Activated naive CD8-positive, alpha-beta T cell (primary cell): ENCODE results near the gene RTP3.
"Not testable (repeated sequence)": the region's sequence is repeated elsewhere in the genome, so short reads cannot be mapped to it uniquely, and the experiment has no call there.

ENCODE experiments used
- H3K27ac Mint-ChIP-seq: one replicate; pipeline ENCODE4 v1.8.0; 2021; ENCODE audit warnings: mixed read lengths
- H3K27me3 Mint-ChIP-seq: one replicate; pipeline ENCODE4 v1.8.0; 2021; ENCODE audit warnings: mixed read lengths
- H3K36me3 Mint-ChIP-seq: one replicate; pipeline ENCODE4 v1.8.0; 2021; ENCODE audit warnings: mixed read lengths
- H3K4me1 Mint-ChIP-seq: one replicate; pipeline ENCODE4 v1.8.0; 2021; ENCODE audit warnings: low read depth, mixed read lengths
- H3K4me3 Mint-ChIP-seq: one replicate; pipeline ENCODE4 v1.8.0; 2021; ENCODE audit warnings: mild to moderate bottlenecking, mixed read lengths
- H3K9me3 Mint-ChIP-seq: one replicate; pipeline ENCODE4 v1.8.0; 2021; ENCODE audit warnings: low read depth, mixed read lengths

RTP3 gene

DNA sequence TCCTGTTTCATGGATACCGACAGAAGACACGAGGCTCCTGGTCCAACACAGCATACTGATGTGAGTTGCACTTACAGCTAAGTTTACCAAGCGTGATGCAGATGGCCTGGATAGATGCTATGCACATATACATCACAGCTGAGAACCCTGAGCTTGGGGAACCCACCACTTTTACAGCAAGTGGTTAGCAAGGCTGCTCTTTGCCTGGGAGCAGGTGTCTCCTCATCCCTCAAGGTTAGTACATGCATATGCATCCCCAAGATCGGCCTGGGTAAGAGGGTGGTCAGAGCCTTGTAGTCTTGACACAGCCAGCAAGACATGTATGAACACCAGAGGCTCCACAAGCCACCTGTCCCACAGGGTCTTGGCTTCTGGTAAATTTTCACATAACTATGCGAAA, 40.0 kb downstream of the RTP3 start:
- Mint-ChIP-seq H3K27me3 (peaks cover 2% of the 10 kb centered on the region), H3K27ac (peak overlapping the region; percentile 61), H3K36me3 (no peaks in the 10 kb centered on the region), H3K9me3 (no peaks in the 10 kb centered on the region), H3K4me1 (peaks cover 58% of the 10 kb centered on the region), H3K4me3 (peak overlapping the region; percentile 44)

DNA sequence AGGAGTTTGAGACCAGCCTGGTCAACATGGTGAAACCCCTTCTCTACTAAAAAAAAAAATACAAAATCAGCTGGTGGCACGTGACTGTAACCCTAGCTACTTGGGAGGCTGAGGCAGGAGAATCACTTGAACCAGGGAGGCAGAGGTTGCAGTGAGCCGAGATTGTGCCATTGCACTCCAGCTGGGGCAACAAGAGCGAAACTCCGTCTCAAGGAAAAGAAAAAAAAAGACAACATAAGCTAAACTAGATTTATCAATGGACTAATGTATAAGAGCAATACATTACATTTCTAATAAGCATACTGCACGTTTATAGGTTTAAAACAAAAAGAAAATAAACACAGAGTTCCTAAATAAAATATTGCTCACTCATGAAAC, 40.6 kb downstream of the RTP3 start:
- not testable (repeated sequence) for H3K27me3 Mint-ChIP-seq, H3K36me3 Mint-ChIP-seq, H3K9me3 Mint-ChIP-seq
- Mint-ChIP-seq H3K4me3 (peak overlapping the region; percentile 85), H3K4me1 (peaks cover 55% of the 10 kb centered on the region), H3K27ac (peak overlapping the region; percentile 90)

DNA sequence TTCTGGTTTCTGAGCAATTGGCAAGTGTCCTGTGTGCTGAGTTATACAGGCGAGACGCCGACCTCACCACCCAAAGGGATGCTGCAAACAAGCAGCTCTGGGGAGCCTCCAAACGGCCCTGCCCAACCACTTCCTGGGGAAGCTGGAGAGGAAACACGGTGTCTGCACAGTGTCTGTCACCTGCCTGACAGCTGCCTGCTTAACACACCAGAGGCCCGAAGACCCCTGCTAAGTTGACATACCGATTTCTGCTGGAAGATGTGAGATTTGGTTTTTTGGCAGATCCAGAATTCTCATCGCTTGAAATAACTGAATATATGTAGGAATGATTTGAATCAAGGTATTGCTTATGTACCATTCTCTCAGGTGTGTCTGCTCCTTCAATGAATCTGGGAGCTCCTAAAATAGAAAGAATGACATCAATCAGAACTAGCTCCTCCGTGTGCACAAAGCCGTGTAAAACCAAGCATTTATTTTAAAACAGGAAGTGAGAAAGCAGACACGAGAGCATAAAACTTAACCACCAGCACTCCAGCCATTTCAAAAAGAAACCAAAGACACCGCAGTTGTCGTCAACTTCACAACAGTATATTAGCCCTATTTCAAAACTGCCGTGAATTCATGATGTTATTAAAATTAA, 41.1 kb downstream of the RTP3 start:
- H3K27me3 Mint-ChIP-seq, result peaks cover 2% of the 10 kb centered on the region
- no peaks in the 10 kb centered on the region for H3K36me3 Mint-ChIP-seq
- peak overlapping the region; percentile 85 for H3K4me3 Mint-ChIP-seq
- peak overlapping the region; percentile 90 for H3K27ac Mint-ChIP-seq
- peaks cover 54% of the 10 kb centered on the region for H3K4me1 Mint-ChIP-seq
- no peaks in the 10 kb centered on the region for H3K9me3 Mint-ChIP-seq

DNA sequence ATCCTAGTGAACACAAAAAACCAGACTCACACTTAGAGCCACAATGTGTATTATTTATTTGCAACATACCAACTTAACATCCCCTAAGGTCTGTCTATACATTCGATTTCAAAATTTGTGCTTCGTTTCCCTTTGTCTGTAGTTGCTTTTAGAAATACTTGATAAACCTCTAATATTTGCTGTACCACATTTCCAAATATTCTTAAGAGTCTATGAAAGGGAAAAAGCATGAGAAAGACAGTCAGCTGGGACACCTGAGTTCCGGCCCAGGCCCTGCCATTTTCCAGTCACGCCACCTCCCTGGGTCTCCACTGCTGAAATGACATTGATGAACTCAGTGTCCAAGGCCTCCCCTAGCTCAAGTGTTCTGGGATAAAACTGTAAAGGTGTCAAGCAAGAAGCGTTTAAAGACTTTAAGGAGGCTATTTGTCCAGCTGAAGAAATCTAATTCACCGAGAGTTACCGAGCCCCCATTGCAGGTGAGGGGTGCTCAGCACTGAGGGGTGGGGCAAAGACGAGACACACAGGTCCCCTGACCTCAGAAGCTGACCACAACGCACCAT, 41.7 kb downstream of the RTP3 start:
- peaks cover 2% of the 10 kb centered on the region for H3K27me3 Mint-ChIP-seq
- peak overlapping the region; percentile 90 for H3K27ac Mint-ChIP-seq
- peaks cover 52% of the 10 kb centered on the region for H3K4me1 Mint-ChIP-seq
- peak overlapping the region; percentile 85 for H3K4me3 Mint-ChIP-seq
- no peaks in the 10 kb centered on the region for H3K9me3 Mint-ChIP-seq
- no peaks in the 10 kb centered on the region for H3K36me3 Mint-ChIP-seq

DNA sequence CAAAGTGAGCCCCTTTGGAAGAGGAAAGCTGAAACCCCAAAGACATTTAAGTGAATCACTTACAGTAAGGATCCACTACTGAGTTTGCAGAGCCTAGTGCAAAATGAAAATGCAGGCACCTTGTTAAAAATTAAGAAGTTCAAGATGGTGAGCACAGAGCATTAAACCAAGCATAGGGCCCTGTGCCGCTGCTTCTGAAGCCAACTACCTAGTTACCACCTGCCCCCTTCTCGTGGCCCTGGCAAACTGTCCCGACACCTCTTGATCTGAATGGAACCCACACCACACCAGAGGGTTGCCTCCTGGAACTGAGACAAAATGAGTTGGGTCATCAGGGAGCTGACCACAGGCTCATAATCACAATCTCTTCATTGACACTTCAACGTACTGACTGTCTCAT, 42.8 kb downstream of the RTP3 start:
- no peaks in the 10 kb centered on the region for H3K27me3 Mint-ChIP-seq
- no peak overlapping the region for H3K4me3 Mint-ChIP-seq
- H3K9me3 Mint-ChIP-seq, result no peaks in the 10 kb centered on the region
- H3K4me1 Mint-ChIP-seq, result peaks cover 55% of the 10 kb centered on the region
- no peaks in the 10 kb centered on the region for H3K36me3 Mint-ChIP-seq
- H3K27ac Mint-ChIP-seq, result no peak overlapping the region

DNA sequence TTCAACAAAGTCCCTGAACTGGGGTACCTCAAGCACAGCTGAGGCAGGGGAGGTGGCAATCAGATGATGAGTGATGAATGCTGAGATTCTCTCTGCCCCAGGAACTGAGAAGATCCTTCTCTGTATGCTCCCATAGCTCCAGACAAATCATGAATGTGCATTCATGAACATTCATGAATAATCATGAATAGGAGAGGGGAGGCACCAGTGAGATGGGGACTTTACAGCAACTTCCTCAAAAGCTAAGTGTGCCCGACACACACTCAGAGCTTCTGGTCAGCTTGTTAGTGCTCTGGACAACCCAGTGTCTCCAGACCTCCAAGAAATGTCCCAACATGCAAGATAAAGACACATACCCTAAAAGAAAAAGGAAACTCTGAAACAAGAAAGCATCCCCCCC, 44.1 kb downstream of the RTP3 start:
- H3K36me3 Mint-ChIP-seq, result no peaks in the 10 kb centered on the region
- H3K4me3 Mint-ChIP-seq, result no peak overlapping the region
- peaks cover 56% of the 10 kb centered on the region for H3K4me1 Mint-ChIP-seq
- H3K27me3 Mint-ChIP-seq, result no peaks in the 10 kb centered on the region
- no peak overlapping the region for H3K27ac Mint-ChIP-seq
- H3K9me3 Mint-ChIP-seq, result no peaks in the 10 kb centered on the region

DNA sequence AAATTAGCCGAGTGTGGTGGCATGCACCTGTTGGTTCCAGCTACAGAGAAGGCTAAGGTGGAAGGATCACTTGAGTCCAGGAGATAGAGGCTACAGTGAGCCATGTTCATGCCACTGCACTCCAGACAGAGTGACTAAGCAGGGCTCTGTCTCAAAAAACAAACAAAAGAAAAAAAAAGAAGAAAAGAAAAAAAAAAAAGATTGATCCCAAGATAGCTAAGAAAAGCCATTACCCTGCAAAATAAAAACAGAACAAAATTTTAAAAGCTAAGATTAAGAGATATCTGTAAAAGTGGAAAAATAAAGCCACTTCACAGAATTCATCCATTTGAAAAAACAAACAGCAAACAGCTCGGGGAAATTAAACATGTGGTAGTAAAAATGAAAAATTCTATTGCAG, 44.6 kb downstream of the RTP3 start:
- H3K4me3 Mint-ChIP-seq, result no peak overlapping the region
- no peaks in the 10 kb centered on the region for H3K36me3 Mint-ChIP-seq
- H3K4me1 Mint-ChIP-seq, result peaks cover 53% of the 10 kb centered on the region
- H3K27ac Mint-ChIP-seq, result no peak overlapping the region
- H3K27me3 Mint-ChIP-seq, result no peaks in the 10 kb centered on the region
- H3K9me3 Mint-ChIP-seq, result no peaks in the 10 kb centered on the region

DNA sequence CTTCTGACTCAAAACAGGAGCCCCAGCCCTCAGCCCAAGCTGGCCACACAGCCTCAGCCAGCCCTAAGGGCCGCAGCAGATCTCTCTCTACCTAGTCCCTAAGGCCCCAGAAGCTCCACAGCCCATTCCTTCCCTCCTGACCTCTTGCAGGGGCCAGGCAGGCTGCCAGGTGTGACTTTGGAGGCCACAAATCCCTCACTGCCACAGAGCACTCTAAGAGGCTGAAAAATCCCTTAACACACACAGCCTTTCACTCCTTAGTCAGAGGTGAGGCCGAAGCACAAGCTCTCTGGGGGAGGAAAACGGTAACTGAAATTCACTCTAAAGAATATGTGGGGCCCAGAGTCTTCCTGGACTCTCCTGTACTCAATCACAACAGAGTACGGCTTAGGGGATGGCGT, 45.0 kb downstream of the RTP3 start:
- no peak overlapping the region for H3K4me3 Mint-ChIP-seq
- H3K27ac Mint-ChIP-seq, result no peak overlapping the region
- H3K27me3 Mint-ChIP-seq, result no peaks in the 10 kb centered on the region
- no peaks in the 10 kb centered on the region for H3K9me3 Mint-ChIP-seq
- H3K36me3 Mint-ChIP-seq, result no peaks in the 10 kb centered on the region
- H3K4me1 Mint-ChIP-seq, result peaks cover 48% of the 10 kb centered on the region

DNA sequence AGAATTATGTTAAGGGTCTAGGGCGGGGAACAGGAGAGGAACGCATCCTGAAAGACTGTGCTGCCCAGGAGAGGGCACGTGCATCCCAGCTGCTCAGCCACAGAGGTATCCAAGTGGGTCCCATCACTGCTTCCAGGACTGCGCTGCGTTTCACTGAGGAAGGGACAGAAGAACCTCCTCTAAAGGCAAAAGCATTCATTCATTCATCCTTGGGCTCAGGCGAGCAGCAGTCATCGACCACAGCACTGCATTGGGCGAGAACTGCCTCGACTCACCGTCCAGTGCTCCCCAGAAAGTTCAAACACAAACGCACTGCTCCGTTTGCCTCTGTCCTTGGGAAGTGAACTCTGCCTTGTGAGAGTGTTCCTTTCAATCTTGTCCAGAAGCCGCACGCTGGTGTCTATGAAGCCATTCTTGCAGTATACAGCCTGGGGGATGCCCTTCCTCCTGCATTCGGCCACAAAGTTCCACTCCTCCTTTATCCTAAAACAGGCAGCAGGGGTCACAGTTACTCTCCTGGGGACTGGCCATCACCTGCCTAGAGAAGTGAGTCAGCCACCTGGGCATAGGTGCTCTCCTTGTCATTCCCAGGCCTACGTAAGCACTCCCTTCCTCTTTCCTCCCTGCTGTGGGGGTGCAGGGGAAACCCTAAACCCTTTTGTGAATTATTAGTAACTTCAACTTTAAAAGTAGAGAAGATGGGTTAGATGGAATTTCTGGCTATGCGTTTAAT, 47.2 kb downstream of the RTP3 start:
- Mint-ChIP-seq H3K36me3 (no peaks in the 10 kb centered on the region), H3K4me3 (no peak overlapping the region), H3K9me3 (no peaks in the 10 kb centered on the region), H3K27me3 (no peaks in the 10 kb centered on the region), H3K27ac (no peak overlapping the region), H3K4me1 (peaks cover 33% of the 10 kb centered on the region)

DNA sequence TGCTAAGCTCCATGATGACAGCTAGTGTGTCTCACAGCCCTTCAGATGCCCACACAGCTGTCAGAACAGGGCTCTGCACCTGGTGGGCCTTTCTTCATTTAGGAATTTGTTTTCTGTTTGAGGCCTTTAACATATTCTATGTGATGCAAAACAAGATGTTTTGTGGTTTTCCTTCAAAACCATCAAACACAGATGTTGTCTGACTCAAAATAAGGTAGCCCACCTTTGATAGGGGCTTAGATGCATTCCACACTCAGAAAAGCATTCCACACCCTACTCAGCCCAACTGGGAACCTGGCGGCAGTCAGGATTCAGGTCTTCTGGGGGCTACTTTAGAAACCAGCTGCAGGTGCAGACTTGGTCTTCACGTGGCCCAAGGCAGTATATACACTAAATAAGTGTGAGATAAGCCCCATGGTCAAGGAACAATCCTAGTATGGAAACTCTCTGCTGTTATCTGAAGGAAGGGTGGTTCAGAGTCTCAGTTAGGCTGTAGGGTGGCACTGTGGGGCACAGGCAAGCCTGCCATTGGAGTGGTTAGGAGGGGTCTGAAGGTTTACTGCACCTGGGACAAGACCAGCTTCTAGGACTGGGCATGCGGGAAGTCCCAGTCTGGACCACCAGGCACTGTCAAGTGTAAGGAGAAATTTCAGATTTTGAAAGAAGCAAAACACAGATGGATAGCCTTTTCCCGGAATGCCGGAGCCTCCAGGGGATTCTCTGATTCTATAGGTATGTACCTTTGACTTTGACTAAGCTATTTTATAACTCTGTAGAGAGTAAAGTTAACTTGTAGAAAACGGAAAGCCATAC, 48.2 kb downstream of the RTP3 start:
- Mint-ChIP-seq H3K9me3 (no peaks in the 10 kb centered on the region), H3K27ac (no peak overlapping the region), H3K4me3 (no peak overlapping the region), H3K36me3 (no peaks in the 10 kb centered on the region), H3K27me3 (no peaks in the 10 kb centered on the region), H3K4me1 (peaks cover 31% of the 10 kb centered on the region)

DNA sequence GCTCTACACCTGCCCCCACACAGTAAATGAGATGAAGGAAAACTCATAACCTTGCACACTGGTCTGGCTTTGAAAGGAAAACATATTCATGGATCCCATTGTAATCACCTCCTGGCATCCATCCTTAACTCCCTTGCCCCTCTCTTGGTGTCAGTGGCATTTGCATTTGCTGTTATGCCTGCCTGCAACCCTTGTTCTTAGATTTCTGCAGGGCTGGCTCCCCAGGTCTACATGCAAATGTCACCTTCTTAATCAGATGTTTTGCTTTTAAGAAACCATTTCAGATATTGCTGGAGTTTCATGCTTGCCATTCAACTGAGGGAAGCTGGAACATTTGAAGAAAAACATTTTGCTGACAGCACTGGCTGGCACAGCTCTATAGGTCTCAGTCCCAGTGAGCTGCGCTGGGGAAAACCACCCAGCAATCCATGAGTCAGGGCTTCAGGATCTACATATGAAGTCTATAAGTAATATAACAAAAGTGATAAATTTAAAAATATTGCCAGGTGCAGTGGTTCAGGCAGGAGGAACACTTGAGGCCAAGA, 49.2 kb downstream of the RTP3 start:
- no peak overlapping the region for H3K4me3 Mint-ChIP-seq
- no peaks in the 10 kb centered on the region for H3K36me3 Mint-ChIP-seq
- no peaks in the 10 kb centered on the region for H3K27me3 Mint-ChIP-seq
- no peaks in the 10 kb centered on the region for H3K9me3 Mint-ChIP-seq
- H3K4me1 Mint-ChIP-seq, result peaks cover 28% of the 10 kb centered on the region
- H3K27ac Mint-ChIP-seq, result no peak overlapping the region

DNA sequence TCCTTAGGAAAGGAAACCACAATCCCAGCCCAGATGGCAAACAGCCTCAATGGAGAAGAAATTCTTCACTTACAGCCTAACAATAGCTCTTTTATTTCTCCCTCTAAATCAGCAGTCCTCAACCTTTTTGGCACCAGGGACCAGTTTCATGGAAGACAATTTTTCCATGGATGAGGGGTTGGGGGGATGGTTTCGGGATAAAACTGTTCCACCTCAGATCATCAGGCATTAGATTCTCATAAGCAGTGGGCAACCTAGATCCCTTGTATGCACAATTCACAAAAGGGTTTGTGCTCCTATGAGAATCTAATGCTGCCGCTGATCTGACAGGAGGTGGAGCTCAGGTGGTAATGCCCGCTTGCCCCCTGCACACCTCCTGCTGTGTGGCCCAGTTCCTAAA, 50.8 kb downstream of the RTP3 start:
- not testable (repeated sequence) for H3K27ac Mint-ChIP-seq, H3K36me3 Mint-ChIP-seq, H3K4me3 Mint-ChIP-seq, H3K9me3 Mint-ChIP-seq, H3K27me3 Mint-ChIP-seq
- peaks cover 21% of the 10 kb centered on the region for H3K4me1 Mint-ChIP-seq

DNA sequence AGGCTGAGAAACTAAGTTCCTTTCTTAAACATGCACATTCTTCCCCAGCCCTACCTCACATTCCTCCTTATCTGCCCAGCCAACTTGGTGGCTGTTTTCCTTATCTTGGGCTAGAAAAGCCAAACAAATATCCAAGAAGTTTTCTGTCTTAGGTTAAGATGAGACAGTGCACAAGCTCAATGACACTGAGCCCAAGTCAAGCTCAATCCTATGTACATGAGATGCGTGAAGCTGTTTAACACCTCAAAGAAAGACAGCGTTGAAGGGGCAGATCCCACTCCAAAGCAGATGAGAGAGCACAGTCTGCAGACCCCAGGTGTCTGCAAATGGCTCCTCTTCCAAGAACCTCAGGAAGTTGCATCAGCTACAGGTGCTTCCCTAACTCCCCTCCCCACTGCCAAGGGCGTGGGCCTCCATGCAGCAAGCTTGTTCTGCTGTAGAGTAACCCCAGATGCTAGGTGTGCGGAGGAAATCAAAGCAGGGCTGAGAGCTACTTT, 51.7 kb downstream of the RTP3 start:
- H3K4me3 Mint-ChIP-seq, result no peak overlapping the region
- no peak overlapping the region for H3K27ac Mint-ChIP-seq
- no peaks in the 10 kb centered on the region for H3K9me3 Mint-ChIP-seq
- H3K36me3 Mint-ChIP-seq, result no peaks in the 10 kb centered on the region
- H3K4me1 Mint-ChIP-seq, result peaks cover 21% of the 10 kb centered on the region
- no peaks in the 10 kb centered on the region for H3K27me3 Mint-ChIP-seq

DNA sequence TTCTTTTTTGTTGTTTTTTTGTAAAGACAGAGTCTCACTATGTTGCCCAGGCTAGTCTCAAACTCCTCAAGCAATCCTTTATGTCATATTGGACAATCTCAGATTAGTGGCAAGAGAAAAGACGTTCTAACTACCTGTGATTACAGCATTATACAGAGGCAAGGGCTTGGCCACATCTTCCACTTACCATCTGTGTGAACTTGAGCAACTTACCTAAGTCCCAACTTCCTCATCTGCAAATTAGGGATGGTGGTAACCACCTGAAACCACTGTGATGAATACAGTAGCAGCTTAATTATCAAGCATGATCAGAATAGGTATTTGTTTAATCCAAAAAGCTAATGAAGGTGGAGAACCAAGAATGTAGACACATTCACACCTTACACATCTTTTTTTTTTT, 52.2 kb downstream of the RTP3 start:
- Mint-ChIP-seq H3K4me1 (peaks cover 21% of the 10 kb centered on the region), H3K27ac (no peak overlapping the region), H3K9me3 (no peaks in the 10 kb centered on the region), H3K36me3 (no peaks in the 10 kb centered on the region), H3K27me3 (no peaks in the 10 kb centered on the region), H3K4me3 (no peak overlapping the region)
